ENCODE data around the gene HSD17B12. TPM values are rescaled to one million over a fixed set of nuclear protein-coding genes. Genes with fewer than 3 reads are reported as not detected.

HSD17B12 gene
- total RNA-seq (2021; ENCODE audit: unreplicated experiment) (106 TPM), Bru-seq, nascent RNA (percentile 90 among the genes with signal in this experiment), BruChase-seq, experiment 1, labeled RNA remaining after a 2-hour chase (percentile 89 among the genes with signal in this experiment), BruChase-seq, experiment 2, labeled RNA remaining after a 6-hour chase (percentile 95 among the genes with signal in this experiment)
- 71.8 TPM for polyA plus RNA-seq (2012; ENCODE audit: insufficient read length)
- long read RNA-seq, full-length matches to known transcripts, result 212 of 269 reads
- long read RNA-seq, partial matches to known transcripts, result 36 of 269 reads
- long read RNA-seq, other reads (novel, unspliced or antisense), result 21 of 269 reads

GRCh38 chr11:43680521-43681400 lies at the start of gene HSD17B12:
HSD17B12 (plus strand) TSS chr11:43680738; CDS start chr11:43680828, 90 bp downstream.
- intact Hi-C loops (cut with micrococcal nuclease; ENCODE audit: unreplicated experiment) (no loop called here), in situ Hi-C loops (cut with HindIII; ENCODE audit: low pct_unique_long_range_greater_than_20kb, low sequenced_read_pairs) (no loop called here)
- no peaks in the 10 kb centered on the region for H3K4me1 ChIP-seq (ENCODE audit: control insufficient read depth, insufficient read depth, low read length)
- no peaks in the 10 kb centered on the region for H3K27me3 ChIP-seq (ENCODE audit: control insufficient read depth, insufficient read depth, low read length)
- peak within 1 kb of the TSS; percentile 87 to 92 for H3K4me3 ChIP-seq (ENCODE audit: low read depth in 2 of 2, low read length in 2 of 2)
- no peaks in the 10 kb centered on the region for H3K9me3 ChIP-seq (ENCODE audit: control insufficient read depth, insufficient read depth, low read depth, low read length)
- DNase-seq (ENCODE audit: low read depth, low spot score) (peak; percentile 80), ATAC-seq (peak; percentile 100)
- H3K27ac ChIP-seq (ENCODE audit: low read length), result peak within 1 kb of the TSS; percentile 97
- H3K36me3 ChIP-seq (ENCODE audit: control insufficient read depth, insufficient read depth, low read length), result peaks cover 4% of the 10 kb centered on the region
- CTCF ChIA-PET, result no interaction called here
- POLR2A ChIA-PET, result interaction anchor here (0.6 to 0.7 kb wide), 3 partner anchors 10 to 78 kb away, joined by 3 to 4 read pairs (median 3); no protein-coding TSS in a partner anchor
- no TSS peak for BruUV-seq (replicated peaks)
- TF ChIP-seq, protein P1, sequence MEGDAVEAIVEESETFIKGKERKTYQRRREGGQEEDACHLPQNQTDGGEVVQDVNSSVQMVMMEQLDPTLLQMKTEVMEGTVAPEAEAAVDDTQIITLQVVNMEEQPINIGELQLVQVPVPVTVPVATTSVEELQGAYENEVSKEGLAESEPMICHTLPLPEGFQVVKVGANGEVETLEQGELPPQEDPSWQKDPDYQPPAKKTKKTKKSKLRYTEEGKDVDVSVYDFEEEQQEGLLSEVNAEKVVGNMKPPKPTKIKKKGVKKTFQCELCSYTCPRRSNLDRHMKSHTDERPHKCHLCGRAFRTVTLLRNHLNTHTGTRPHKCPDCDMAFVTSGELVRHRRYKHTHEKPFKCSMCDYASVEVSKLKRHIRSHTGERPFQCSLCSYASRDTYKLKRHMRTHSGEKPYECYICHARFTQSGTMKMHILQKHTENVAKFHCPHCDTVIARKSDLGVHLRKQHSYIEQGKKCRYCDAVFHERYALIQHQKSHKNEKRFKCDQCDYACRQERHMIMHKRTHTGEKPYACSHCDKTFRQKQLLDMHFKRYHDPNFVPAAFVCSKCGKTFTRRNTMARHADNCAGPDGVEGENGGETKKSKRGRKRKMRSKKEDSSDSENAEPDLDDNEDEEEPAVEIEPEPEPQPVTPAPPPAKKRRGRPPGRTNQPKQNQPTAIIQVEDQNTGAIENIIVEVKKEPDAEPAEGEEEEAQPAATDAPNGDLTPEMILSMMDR (IDR thresholded peaks at IDR 0.05), result no peak
- TF ChIP-seq TCF7L2 (IDR thresholded peaks at IDR 0.05; ENCODE audit: low read depth, low read length) (peak; percentile 11; the same call in 1 of the 2 replicates), POLR2AphosphoS5 (IDR thresholded peaks at IDR 0.05; ENCODE audit: low read depth, low read length) (peak; percentile 56), SIN3A (IDR thresholded peaks at IDR 0.05; ENCODE audit: borderline replicate concordance, insufficient read depth, low read depth, low read length) (0 out of 2 replicates have a peak, but pooled peaks have one; percentile 58), REST (IDR thresholded peaks at IDR 0.05; ENCODE audit: insufficient read depth in 1 of 2, low read depth in 2 of 2, low read length in 1 of 2) (no peak)

GRCh38 chr11:43631732-43632131 lies 48.8 kb upstream of the HSD17B12 start:
- POLR2A ChIA-PET, result no interaction called here
- no peak for ATAC-seq
- Histone ChIP-seq H3K9me3 (ENCODE audit: control insufficient read depth, insufficient read depth, low read depth, low read length) (no peaks in the 10 kb centered on the region), H3K4me3 (ENCODE audit: low read depth in 2 of 2, low read length in 2 of 2) (no peak overlapping the region), H3K27ac (ENCODE audit: low read length) (no peak overlapping the region), H3K27me3 (ENCODE audit: control insufficient read depth, insufficient read depth, low read length) (peaks cover 32% of the 10 kb centered on the region), H3K36me3 (ENCODE audit: control insufficient read depth, insufficient read depth, low read length) (no peaks in the 10 kb centered on the region), H3K4me1 (ENCODE audit: control insufficient read depth, insufficient read depth, low read length) (no peaks in the 10 kb centered on the region)
- CTCF ChIA-PET, result no interaction called here
- intact Hi-C loops (cut with micrococcal nuclease; ENCODE audit: unreplicated experiment) (no loop called here), in situ Hi-C loops (cut with HindIII; ENCODE audit: low pct_unique_long_range_greater_than_20kb, low sequenced_read_pairs) (no loop called here)
- no peak for TF ChIP-seq SIN3A (IDR thresholded peaks at IDR 0.05; ENCODE audit: borderline replicate concordance, insufficient read depth, low read depth, low read length)
- TF ChIP-seq TCF7L2 (IDR thresholded peaks at IDR 0.05; ENCODE audit: low read depth, low read length), result no peak
- TF ChIP-seq, protein P1 (IDR thresholded peaks at IDR 0.05), result no peak
- TF ChIP-seq POLR2AphosphoS5 (IDR thresholded peaks at IDR 0.05; ENCODE audit: low read depth, low read length), result no peak
- TF ChIP-seq REST (IDR thresholded peaks at IDR 0.05; ENCODE audit: insufficient read depth in 1 of 2, low read depth in 2 of 2, low read length in 1 of 2), result no peak
- no peak for DNase-seq (ENCODE audit: low read depth, low spot score)
- no TSS peak for BruUV-seq (replicated peaks)

Data from Panc1 (cell line).